ENCODE results near the gene ECE1. TPM values are rescaled to one million over a fixed set of nuclear protein-coding genes. Genes with fewer than 3 reads are reported as not detected.
A peak's percentile ranks its signal among the peaks of the same experiment; 100 is the strongest.

ECE1 gene
- total and polyA plus RNA-seq, 2 experiments from 2014 or later, result 42.4 to 59.1 TPM

- H3K27ac ChIP-seq, result peak overlapping the region; percentile 39
- H3K36me3 ChIP-seq, result no peaks in the 10 kb centered on the region
- peaks cover 62% of the 10 kb centered on the region for H3K4me1 ChIP-seq (ENCODE audit: low read depth)
- H3K27me3 ChIP-seq, result no peaks in the 10 kb centered on the region
- TF ChIP-seq CTCF (IDR thresholded peaks at IDR 0.05; ENCODE audit: low read depth, low read length), result no peak
- H3K9me3 ChIP-seq (ENCODE audit: low read depth), result no peaks in the 10 kb centered on the region
- no peak overlapping the region for H3K4me3 ChIP-seq
- no peak for DNase-seq (ENCODE audit: low read depth in 1 of 2, low spot score in 1 of 2)
Measured at GRCh38 chr1:21327566-21328323, 37.5 kb upstream of the ECE1 start.

DNA sequence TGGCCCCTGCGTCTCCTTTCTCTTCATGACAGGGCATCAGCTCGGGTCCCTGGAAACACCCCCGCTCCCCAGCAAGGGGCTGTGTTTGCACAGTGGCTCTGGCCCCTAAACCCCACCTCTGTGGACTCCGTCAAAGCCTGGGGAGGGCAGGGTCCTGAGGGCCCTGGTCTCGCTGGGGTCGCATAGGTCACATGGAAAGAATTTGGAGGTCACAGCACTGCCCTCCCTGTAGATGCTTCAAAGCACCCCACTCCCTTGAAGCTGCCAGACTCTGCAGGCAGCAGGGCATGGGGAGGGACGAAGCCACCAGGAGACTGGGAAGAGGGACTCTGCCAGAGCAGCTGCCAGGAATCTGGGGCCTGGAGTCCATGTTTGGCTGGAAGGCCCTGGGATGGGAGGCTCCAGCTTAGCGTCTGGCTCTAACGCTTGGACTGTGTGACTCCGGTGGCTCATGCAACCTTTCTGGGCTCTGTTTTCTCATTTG, 36.6 kb upstream of the ECE1 start:
- Histone ChIP-seq H3K9me3 (ENCODE audit: low read depth) (no peaks in the 10 kb centered on the region), H3K27ac (peak overlapping the region; percentile 73), H3K4me3 (no peak overlapping the region), H3K4me1 (ENCODE audit: low read depth) (peaks cover 66% of the 10 kb centered on the region), H3K36me3 (no peaks in the 10 kb centered on the region), H3K27me3 (no peaks in the 10 kb centered on the region)
- no peak for TF ChIP-seq CTCF (IDR thresholded peaks at IDR 0.05; ENCODE audit: low read depth, low read length)
- no peak for DNase-seq (ENCODE audit: low read depth in 1 of 2, low spot score in 1 of 2)

GRCh38 chr1:21325731-21326387, 35.6 kb upstream of the ECE1 start:
- TF ChIP-seq CTCF (IDR thresholded peaks at IDR 0.05; ENCODE audit: low read depth, low read length), result no peak
- Histone ChIP-seq H3K27ac (peak overlapping the region; percentile 73), H3K4me3 (no peak overlapping the region), H3K4me1 (ENCODE audit: low read depth) (peaks cover 70% of the 10 kb centered on the region), H3K36me3 (no peaks in the 10 kb centered on the region), H3K27me3 (no peaks in the 10 kb centered on the region), H3K9me3 (ENCODE audit: low read depth) (no peaks in the 10 kb centered on the region)
- no peak for DNase-seq (ENCODE audit: low read depth in 1 of 2, low spot score in 1 of 2)

- no peak for TF ChIP-seq CTCF (IDR thresholded peaks at IDR 0.05; ENCODE audit: low read depth, low read length)
- H3K27ac ChIP-seq, result peak overlapping the region; percentile 73
- DNase-seq (ENCODE audit: low read depth in 1 of 2, low spot score in 1 of 2), result no peak
- no peak overlapping the region for H3K4me3 ChIP-seq
- no peaks in the 10 kb centered on the region for H3K27me3 ChIP-seq
- no peaks in the 10 kb centered on the region for H3K36me3 ChIP-seq
- H3K9me3 ChIP-seq (ENCODE audit: low read depth), result no peaks in the 10 kb centered on the region
- H3K4me1 ChIP-seq (ENCODE audit: low read depth), result peaks cover 75% of the 10 kb centered on the region
Measured at GRCh38 chr1:21325231-21325718, 35.0 kb upstream of the ECE1 start.

GRCh38 chr1:21324368-21325141, 34.3 kb upstream of the ECE1 start:
- peaks cover 78% of the 10 kb centered on the region for H3K4me1 ChIP-seq (ENCODE audit: low read depth)
- DNase-seq (ENCODE audit: low read depth in 1 of 2, low spot score in 1 of 2), result peak in 1 of 2 donors; percentile 88
- TF ChIP-seq CTCF (IDR thresholded peaks at IDR 0.05; ENCODE audit: low read depth, low read length), result no peak

More at GRCh38 chr1:21324368-21325141, 34.3 kb upstream of the ECE1 start:
- Histone ChIP-seq H3K9me3 (ENCODE audit: low read depth) (no peaks in the 10 kb centered on the region), H3K27ac (peak overlapping the region; percentile 73), H3K4me3 (no peak overlapping the region), H3K27me3 (no peaks in the 10 kb centered on the region), H3K36me3 (no peaks in the 10 kb centered on the region)

Measured in cardiac muscle cell (in vitro differentiated cells and primary cell).